Fibroblast of lung (primary cell): ENCODE measurements around the gene TNS2.

Experiments used
- CTCF ChIP-seq, 2 donors: IDR thresholded peaks in 1 of 2; conservative IDR thresholded peaks in 1 of 2; 1 replicate in 1 of 2; 2 replicates in 1 of 2; pipeline ENCODE4 v1.5.1; 2011 to 2012; ENCODE audit warnings: low read length in 2 of 2, control low read depth in 1 of 2, inconsistent platforms in 1 of 2, low read depth in 1 of 2, mild to moderate bottlenecking in 1 of 2
- EZH2 ChIP-seq: IDR thresholded peaks from 2 replicates; pipeline ENCODE4 v1.5.1; 2012; ENCODE audit warnings: low read length, control low read depth, mild to moderate bottlenecking; ENCODE audit errors: missing control alignments

- TF ChIP-seq CTCF (conservative IDR thresholded peaks at IDR 0.05 in 1 of 2, IDR thresholded peaks at IDR 0.05 in 1 of 2; ENCODE audit: low read depth in 1 of 2, low read length in 2 of 2) = no peak
- no peak for TF ChIP-seq EZH2
These were observed 10.3 kb downstream of the TNS2 start for GRCh38 chr12:53060064-53060720.
